ENCODE data around the gene CERK. TPM values are rescaled to one million over a fixed set of nuclear protein-coding genes. Genes with fewer than 3 reads are reported as not detected.

Gene CERK
- total RNA-seq, 4 donors from 2014 or later: 20.3 to 42.0 (median 24.7) TPM

DNA sequence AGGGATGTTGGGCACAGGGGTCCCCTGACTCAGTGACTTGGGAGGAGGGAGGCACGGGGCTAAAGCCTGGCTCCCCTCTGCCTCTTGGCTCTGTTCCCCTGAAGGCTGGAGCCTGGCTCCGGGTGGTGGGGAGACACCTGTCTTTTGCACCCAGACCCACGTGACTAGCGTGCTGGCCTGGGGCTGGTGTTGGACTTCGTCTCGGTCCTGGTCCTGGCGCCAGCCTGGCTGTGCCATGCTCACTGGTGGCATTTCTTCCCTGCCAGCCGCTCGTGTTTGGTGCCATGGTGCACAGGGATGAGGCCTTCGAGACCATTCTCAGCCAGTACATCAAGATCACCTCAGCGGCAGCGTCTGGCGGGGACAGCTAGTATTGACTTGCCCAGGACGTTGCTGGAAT, 61.2 kb downstream of the CERK start:
- Histone ChIP-seq H3K27ac (peak overlapping the region in 1 of 4 donors; percentile 6), H3K4me1 (peaks cover 0 to 16% (median 6%) of the 10 kb centered on the region in 4 donors), H3K4me3 (no peak overlapping the region), H3K36me3 (peaks cover 0 to 74% (median 3%) of the 10 kb centered on the region in 3 donors), H3K9me3 (no peaks in the 10 kb centered on the region), H3K27me3 (no peaks in the 10 kb centered on the region)
- TF ChIP-seq EP300 (IDR thresholded peaks at IDR 0.05): no peak
- TF ChIP-seq POLR2A (IDR thresholded peaks at IDR 0.05): no peak
- TF ChIP-seq, protein P1, sequence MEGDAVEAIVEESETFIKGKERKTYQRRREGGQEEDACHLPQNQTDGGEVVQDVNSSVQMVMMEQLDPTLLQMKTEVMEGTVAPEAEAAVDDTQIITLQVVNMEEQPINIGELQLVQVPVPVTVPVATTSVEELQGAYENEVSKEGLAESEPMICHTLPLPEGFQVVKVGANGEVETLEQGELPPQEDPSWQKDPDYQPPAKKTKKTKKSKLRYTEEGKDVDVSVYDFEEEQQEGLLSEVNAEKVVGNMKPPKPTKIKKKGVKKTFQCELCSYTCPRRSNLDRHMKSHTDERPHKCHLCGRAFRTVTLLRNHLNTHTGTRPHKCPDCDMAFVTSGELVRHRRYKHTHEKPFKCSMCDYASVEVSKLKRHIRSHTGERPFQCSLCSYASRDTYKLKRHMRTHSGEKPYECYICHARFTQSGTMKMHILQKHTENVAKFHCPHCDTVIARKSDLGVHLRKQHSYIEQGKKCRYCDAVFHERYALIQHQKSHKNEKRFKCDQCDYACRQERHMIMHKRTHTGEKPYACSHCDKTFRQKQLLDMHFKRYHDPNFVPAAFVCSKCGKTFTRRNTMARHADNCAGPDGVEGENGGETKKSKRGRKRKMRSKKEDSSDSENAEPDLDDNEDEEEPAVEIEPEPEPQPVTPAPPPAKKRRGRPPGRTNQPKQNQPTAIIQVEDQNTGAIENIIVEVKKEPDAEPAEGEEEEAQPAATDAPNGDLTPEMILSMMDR (IDR thresholded peaks at IDR 0.05): no peak
- DNase-seq (ENCODE audit: low spot score in 2 of 2): no peak
- WGBS, 2 donors: 88% methylated on average over 11 to 14 of the region's 14 CpGs

DNA sequence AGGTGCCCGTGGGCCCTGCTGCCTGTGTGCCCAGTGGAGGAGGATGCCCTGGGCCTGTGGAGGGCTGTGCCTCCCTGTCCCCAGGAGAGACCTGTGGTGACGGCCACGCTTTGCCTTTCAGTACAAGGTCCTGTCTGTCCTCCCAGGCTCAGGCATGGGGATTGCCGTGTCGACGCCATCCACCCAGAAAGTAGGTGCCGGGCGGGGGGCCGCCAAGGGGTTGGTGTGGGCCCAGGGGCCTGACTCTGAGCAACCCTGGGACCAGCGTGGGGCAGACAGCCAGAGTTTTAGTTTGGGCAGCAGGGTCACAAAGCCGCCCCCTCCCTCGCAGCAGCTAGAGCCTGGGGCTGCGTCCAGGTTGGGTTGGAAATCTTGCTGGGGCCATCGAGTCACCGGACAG, 61.6 kb downstream of the CERK start:
- TF ChIP-seq, protein P1 (IDR thresholded peaks at IDR 0.05): no peak
- TF ChIP-seq EP300 (IDR thresholded peaks at IDR 0.05) (no peak), POLR2A (IDR thresholded peaks at IDR 0.05) (no peak)
- H3K4me3 ChIP-seq: no peak overlapping the region
- no peak overlapping the region for H3K27ac ChIP-seq
- DNase-seq (ENCODE audit: low spot score in 2 of 2): no peak
- 90 to 92% methylated on average over 2 to 11 of the region's 15 CpGs for WGBS, 2 donors
- H3K27me3 ChIP-seq: no peaks in the 10 kb centered on the region
- peaks cover 0 to 73% (median 3%) of the 10 kb centered on the region in 3 donors for H3K36me3 ChIP-seq
- H3K4me1 ChIP-seq: peaks cover 0 to 16% (median 6%) of the 10 kb centered on the region in 4 donors
- H3K9me3 ChIP-seq: no peaks in the 10 kb centered on the region

DNA sequence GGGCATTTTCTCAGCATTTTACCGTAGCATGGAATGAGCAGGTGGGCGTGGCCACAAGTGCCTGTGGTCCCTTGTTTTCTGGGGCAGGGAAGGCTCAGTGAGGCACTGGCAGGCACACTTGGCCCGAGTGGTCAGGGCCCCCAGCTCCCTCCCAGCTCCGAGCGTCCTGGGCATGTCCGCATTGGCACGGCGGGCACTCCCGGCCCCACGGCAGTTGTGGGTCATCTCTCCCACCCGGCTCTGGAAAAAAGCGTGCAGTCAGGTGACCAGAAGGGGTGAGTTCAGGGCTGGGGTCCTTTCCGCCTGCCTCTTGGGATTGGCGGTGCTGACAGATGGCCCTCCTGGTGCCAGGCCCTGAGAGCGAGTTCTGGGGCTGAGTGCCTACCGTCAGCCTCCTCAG, 62.1 kb downstream of the CERK start:
- Histone ChIP-seq H3K9me3 (no peaks in the 10 kb centered on the region), H3K27me3 (no peaks in the 10 kb centered on the region), H3K4me3 (no peak overlapping the region), H3K4me1 (peaks cover 0 to 16% (median 6%) of the 10 kb centered on the region in 4 donors), H3K36me3 (peaks cover 0 to 76% (median 3%) of the 10 kb centered on the region in 3 donors), H3K27ac (no peak overlapping the region)
- TF ChIP-seq, protein P1 (IDR thresholded peaks at IDR 0.05): no peak
- TF ChIP-seq EP300 (IDR thresholded peaks at IDR 0.05): no peak
- no peak for TF ChIP-seq POLR2A (IDR thresholded peaks at IDR 0.05)
- DNase-seq (ENCODE audit: low spot score in 2 of 2): no peak
- 85 to 90% methylated on average over 10 to 14 of the region's 16 CpGs for WGBS, 2 donors

DNA sequence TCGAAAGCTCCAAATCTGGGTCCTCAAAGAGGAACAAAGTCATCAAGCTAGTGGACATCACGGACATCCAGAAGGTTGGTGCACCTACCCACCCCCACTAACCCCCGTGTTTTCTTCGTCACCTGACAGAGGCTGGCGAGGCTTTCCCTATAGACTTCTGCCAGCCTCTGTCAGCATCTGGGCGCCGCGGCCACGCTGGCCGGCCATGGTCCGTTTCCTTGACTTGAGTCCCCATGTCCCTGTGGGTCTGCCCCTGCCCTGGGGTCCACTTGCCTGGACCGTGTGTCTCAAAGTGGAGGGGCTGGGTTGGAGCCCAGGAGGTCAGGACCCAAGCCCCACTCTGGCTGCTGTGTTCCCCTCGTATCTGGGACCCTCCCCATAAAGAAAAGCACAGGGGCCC, 62.6 kb downstream of the CERK start:
- TF ChIP-seq POLR2A (IDR thresholded peaks at IDR 0.05): no peak
- TF ChIP-seq EP300 (IDR thresholded peaks at IDR 0.05): no peak
- TF ChIP-seq, protein P1 (IDR thresholded peaks at IDR 0.05): no peak
- 93 to 94% methylated on average over 6 to 13 of the region's 13 CpGs for WGBS, 2 donors
- H3K4me3 ChIP-seq: no peak overlapping the region
- no peak overlapping the region for H3K27ac ChIP-seq
- no peaks in the 10 kb centered on the region for H3K9me3 ChIP-seq
- peaks cover 0 to 16% (median 6%) of the 10 kb centered on the region in 4 donors for H3K4me1 ChIP-seq
- peaks cover 0 to 81% (median 3%) of the 10 kb centered on the region in 3 donors for H3K36me3 ChIP-seq
- no peaks in the 10 kb centered on the region for H3K27me3 ChIP-seq
- DNase-seq (ENCODE audit: low spot score in 2 of 2): no peak

DNA sequence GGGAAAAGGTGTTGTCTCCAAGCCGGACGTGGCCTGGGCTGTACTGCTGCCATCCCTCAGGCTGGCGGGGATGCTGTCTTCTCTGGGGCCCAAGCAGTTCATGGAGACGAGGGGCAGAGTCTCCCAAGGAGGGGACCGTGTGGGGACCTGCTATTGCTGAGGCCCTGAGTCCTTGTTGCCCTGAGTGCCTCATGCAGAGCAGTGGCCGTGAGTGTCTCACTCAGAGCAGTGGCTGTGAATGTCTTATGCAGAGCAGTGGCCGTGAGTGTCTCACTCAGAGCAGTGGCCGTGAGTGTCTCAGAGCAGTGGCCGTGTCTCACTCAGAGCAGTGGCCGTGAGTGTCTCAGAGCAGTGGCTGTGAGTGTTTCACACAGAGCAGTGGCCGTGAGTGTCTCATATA, 63.1 kb downstream of the CERK start:
- Histone ChIP-seq H3K4me1 (peaks cover 0 to 16% (median 6%) of the 10 kb centered on the region in 4 donors), H3K4me3 (no peak overlapping the region), H3K27me3 (no peaks in the 10 kb centered on the region), H3K9me3 (no peaks in the 10 kb centered on the region), H3K27ac (peak overlapping the region in 1 of 4 donors; percentile 42), H3K36me3 (peaks cover 0 to 83% (median 3%) of the 10 kb centered on the region in 3 donors)
- TF ChIP-seq EP300 (IDR thresholded peaks at IDR 0.05) (no peak), POLR2A (IDR thresholded peaks at IDR 0.05) (no peak)
- DNase-seq (ENCODE audit: low spot score in 2 of 2): no peak
- WGBS, 2 donors: 85 to 89% methylated on average over 10 to 11 of the region's 11 CpGs
